Stimulated activated CD8-positive, alpha-beta memory T cell treated with anti-CD3 and anti-CD28 coated beads, Interleukin-2, amount 100 ng/mL, for 1 hour (primary cell): Measurements from ENCODE around the gene RAB5A.
"Not testable (repeated sequence)": the region's sequence is repeated elsewhere in the genome, so short reads cannot be mapped to it uniquely, and the experiment has no call there.

Source experiments
- DNase-seq, 2 donors: peaks; one replicate each; pipeline ENCODE4 v3.0.0-alpha.2; 2020; ENCODE audit warnings: low read depth in 2 of 2

RAB5A gene

DNA sequence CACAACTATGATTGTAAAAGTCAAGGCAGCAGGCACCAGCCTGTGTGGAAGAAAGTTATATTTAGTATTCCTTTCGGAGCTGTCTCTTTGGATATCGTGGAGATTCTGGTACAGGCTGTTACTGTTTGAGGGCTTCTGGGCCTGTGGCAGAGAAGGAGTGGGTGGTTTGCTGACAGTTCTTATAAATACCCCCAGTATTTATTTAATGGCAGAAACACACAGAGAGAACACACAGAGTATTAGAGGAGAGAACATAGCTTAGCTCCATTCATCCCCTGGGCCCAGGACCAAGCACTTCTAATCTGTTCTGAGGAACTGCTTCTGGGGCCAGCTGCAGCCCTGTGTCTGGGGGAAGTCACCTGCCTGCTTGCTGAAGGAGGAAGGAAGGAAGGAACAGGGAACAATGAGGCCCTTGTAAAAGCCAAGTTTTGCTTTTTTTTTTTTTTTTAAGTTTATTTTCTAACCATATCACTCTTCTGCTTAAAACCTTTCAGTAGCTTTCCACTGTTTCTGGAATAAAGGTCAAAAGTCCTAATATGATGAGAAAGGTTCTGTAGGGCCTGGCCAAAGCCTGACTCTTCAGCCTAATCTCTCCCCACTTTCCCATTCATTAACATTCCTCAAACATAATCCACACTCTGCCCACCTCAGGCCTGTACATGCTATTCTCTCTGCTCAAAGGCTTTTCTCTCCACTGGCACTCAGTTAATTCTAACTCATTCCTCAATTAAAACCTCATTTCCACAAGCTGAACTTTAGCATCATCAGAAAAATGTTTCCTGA, 76.9 kb downstream of the RAB5A start:
- DNase-seq: no peak

DNA sequence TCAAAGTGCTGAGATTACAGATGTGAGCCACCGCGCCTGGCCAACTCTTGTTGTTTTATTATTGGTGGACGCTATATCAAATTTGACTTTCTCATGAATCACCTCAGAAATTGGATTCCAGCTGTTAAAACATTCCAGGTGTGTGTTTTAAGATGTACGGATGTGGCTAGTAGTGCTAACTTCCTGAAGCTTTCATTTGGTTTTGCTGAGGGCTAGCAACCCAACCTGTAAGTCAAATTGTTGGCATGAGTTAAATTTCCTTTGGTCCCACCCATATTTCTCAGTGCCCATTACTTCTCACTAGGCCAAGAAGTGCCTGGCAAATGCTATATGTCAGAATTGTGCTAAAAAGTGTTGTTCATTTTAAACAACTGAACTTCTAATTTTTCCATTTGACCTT, 80.2 kb downstream of the RAB5A start:
- DNase-seq: no peak

DNA sequence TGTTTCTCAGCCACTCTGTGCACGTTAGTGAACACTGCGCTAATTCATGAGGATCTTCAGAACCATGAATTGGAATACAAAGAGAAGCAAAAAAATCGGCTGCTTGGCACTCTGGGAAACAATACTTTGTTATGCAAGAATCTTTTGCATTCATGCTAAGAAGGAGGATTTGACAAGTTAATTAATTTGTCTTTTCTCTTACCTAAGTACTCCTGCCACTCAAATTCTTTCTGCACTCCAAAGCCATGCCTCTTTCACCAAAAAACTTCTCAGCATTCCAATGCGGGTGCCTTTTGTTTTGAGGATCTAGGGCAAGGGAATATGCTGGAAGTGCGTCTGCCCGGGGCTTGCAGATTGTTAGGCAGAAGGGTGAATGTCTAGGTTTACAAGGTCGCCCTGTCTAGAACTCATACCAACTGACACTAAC, 82.0 kb downstream of the RAB5A start:
- DNase-seq: no peak

- not testable (repeated sequence) for DNase-seq
Measured at GRCh38 chr3:20031939-20032338, 85.0 kb downstream of the RAB5A start.
